SK-N-SH (cell line): ENCODE results near the gene ADAMTS17. TPM values are rescaled to one million over a fixed set of nuclear protein-coding genes. Genes with fewer than 3 reads are reported as not detected.
A peak's percentile ranks its signal among the peaks of the same experiment; 100 is the strongest.

Experiments used
- CTCF ChIA-PET: fragments of 300-600, 350-600 bp; formaldehyde crosslinking; extraction: SDS; loops from one replicate; lab custom pipeline; 2021; lab: Yijun Ruan, JAX
- POLR2A ChIA-PET: fragments of 350-600 bp; sonication (Branson Sonifier 250); formaldehyde crosslinking; extraction: SDS; loops from one replicate; lab custom pipeline; 2020; ENCODE audit warnings: antibody characterized with exemption, inconsistent platforms; lab: Yijun Ruan, JAX
- DNase-seq: peaks from one replicate; pipeline ENCODE4 v3.0.0; 2012
- H2AFZ ChIP-seq: fragments of 200-600 bp; sonication (generic); 2 replicates; pipeline ENCODE4 v1.8.1; 2016; ENCODE audit warnings: antibody characterized with exemption, mild to moderate bottlenecking, low read depth
- H3F3A ChIP-seq: fragments of 200-600 bp; sonication (generic); replicated peaks from 2 replicates; pipeline ENCODE3; 2016; ENCODE audit warnings: antibody characterized with exemption, mild to moderate bottlenecking; ENCODE audit not compliant: insufficient read depth
- H3K27ac ChIP-seq, 2 experiments: fragments of 200-500 bp in 1 of 2; fragments of 200-600 bp in 1 of 2; sonication (Bioruptor generic) in 1 of 2; sonication (generic), shearing (Covaris generic) in 1 of 2; 2 replicates each; pipeline versions ENCODE4 v1.5.1 to v1.6.1; 2014 to 2016; ENCODE audit warnings: low read depth in 2 of 2, inconsistent platforms in 1 of 2, low read length in 1 of 2, mild to moderate bottlenecking in 1 of 2, mixed read lengths in 1 of 2
- H3K27me3 ChIP-seq: fragments of 200-600 bp; sonication (generic), shearing (Covaris generic); 2 replicates; pipeline ENCODE4 v1.6.1; 2016; ENCODE audit warnings: mixed run types; ENCODE audit not compliant: insufficient read depth
- H3K36me3 ChIP-seq, 2 experiments: fragments of 200-500 bp in 1 of 2; fragments of 200-600 bp in 1 of 2; sonication (Bioruptor generic) in 1 of 2; sonication (generic) in 1 of 2; replicated peaks in 1 of 2; 2 replicates each; pipeline versions ENCODE3 to v1.5.1; 2014 to 2016; ENCODE audit warnings: low read length in 1 of 2, mild to moderate bottlenecking in 1 of 2; ENCODE audit not compliant: insufficient read depth in 2 of 2, control insufficient read depth in 1 of 2
- H3K4me1 ChIP-seq, 2 experiments: fragments of 200-500 bp in 1 of 2; fragments of 200-600 bp in 1 of 2; sonication (Bioruptor generic) in 1 of 2; sonication (generic), shearing (Covaris generic) in 1 of 2; 2 replicates each; pipeline versions ENCODE4 v1.5.1 to v1.6.1; 2014 to 2016; ENCODE audit warnings: low read depth in 1 of 2, low read length in 1 of 2, mixed run types in 1 of 2; ENCODE audit not compliant: insufficient read depth in 2 of 2, control insufficient read depth in 1 of 2
- H3K4me2 ChIP-seq: fragments of 200-600 bp; sonication (generic), shearing (Covaris generic); 2 replicates; pipeline ENCODE4 v1.6.1; 2017; ENCODE audit warnings: mixed run types
- H3K4me3 ChIP-seq, 2 experiments: fragments of 200-500 bp in 1 of 2; fragments of 200-600 bp in 1 of 2; sonication (Bioruptor generic) in 1 of 2; sonication (generic), shearing (Covaris generic) in 1 of 2; 2 replicates each; pipeline versions ENCODE4 v1.5.1 to v1.8.1; 2014 to 2016; ENCODE audit warnings: low read depth in 2 of 2, inconsistent platforms in 1 of 2, low read length in 1 of 2, mild to moderate bottlenecking in 1 of 2, mixed read lengths in 1 of 2, moderate library complexity in 1 of 2
- H3K79me2 ChIP-seq: fragments of 200-600 bp; sonication (generic); 2 replicates; pipeline ENCODE4 v1.8.1; 2017; ENCODE audit warnings: mild to moderate bottlenecking; ENCODE audit not compliant: insufficient read depth
- H3K9ac ChIP-seq: fragments of 200-600 bp; sonication (generic); 2 replicates; pipeline ENCODE4 v1.6.1; 2017; ENCODE audit warnings: mixed run types
- H3K9me2 ChIP-seq: fragments of 200-600 bp; sonication (generic); 2 replicates; pipeline ENCODE4 v1.6.1; 2017; ENCODE audit warnings: mixed run types
- H3K9me3 ChIP-seq: fragments of 200-600 bp; sonication (generic); 2 replicates; pipeline ENCODE4 v1.6.1; 2017; ENCODE audit warnings: mixed run types, mild to moderate bottlenecking, moderate library complexity
- H4K20me1 ChIP-seq: fragments of 200-600 bp; sonication (generic); 2 replicates; pipeline ENCODE4 v1.6.1; 2017; ENCODE audit warnings: mild to moderate bottlenecking, mixed run types; ENCODE audit not compliant: insufficient read depth
- CHD2 ChIP-seq: fragments of 150-350 bp; IDR thresholded peaks from 2 replicates; pipeline ENCODE4 v1.6.1; 2018; ENCODE audit warnings: low read length; ENCODE audit not compliant: partially characterized antibody
- CTCF ChIP-seq: fragments of 200-600 bp; sonication (generic); IDR thresholded peaks from 2 replicates; pipeline ENCODE4 v1.6.1; 2017; ENCODE audit warnings: antibody characterized with exemption, mild to moderate bottlenecking, moderate library complexity
- EP300 ChIP-seq, 2 experiments: IDR thresholded peaks; 2 replicates each; pipeline versions ENCODE4 v1.4.0 to v1.6.1; 2012; ENCODE audit warnings: borderline replicate concordance in 1 of 2, low read depth in 1 of 2, low read length in 1 of 2
- FOSL2 ChIP-seq: IDR thresholded peaks from 2 replicates; pipeline ENCODE4 v1.4.0; 2012; ENCODE audit warnings: low read depth, mild to moderate bottlenecking, moderate library complexity, borderline replicate concordance
- FOXJ3 ChIP-seq: sonication (generic); formaldehyde crosslinking; IDR thresholded peaks from 2 replicates; pipeline ENCODE4 v1.5.1; 2020; ENCODE audit warnings: mild to moderate bottlenecking, missing genetic modification reagents
- GATA2 ChIP-seq: sonication (generic); formaldehyde crosslinking; IDR thresholded peaks from 2 replicates; pipeline ENCODE4 v1.5.0; 2020; ENCODE audit warnings: mild to moderate bottlenecking, missing genetic modification reagents
- IRF3 ChIP-seq: fragments of 150-350 bp; IDR thresholded peaks from 2 replicates; pipeline ENCODE4 v1.6.1; 2016; ENCODE audit warnings: mild to moderate bottlenecking, low read depth, low read length
- JUND ChIP-seq: IDR thresholded peaks from 2 replicates; pipeline ENCODE4 v1.4.0; 2012
- MAX ChIP-seq: IDR thresholded peaks from 2 replicates; pipeline ENCODE4 v1.4.0; 2012; ENCODE audit warnings: low read depth
- MEF2A ChIP-seq: IDR thresholded peaks from 2 replicates; pipeline ENCODE4 v1.4.0; 2012; ENCODE audit warnings: low read depth, borderline replicate concordance
- MXI1 ChIP-seq: IDR thresholded peaks from 2 replicates; pipeline ENCODE4 v1.6.1; 2012; ENCODE audit warnings: mild to moderate bottlenecking, low read depth, low read length, improper control_type of control experiment
- NFIC ChIP-seq: IDR thresholded peaks from 2 replicates; pipeline ENCODE4 v1.4.0; 2012; ENCODE audit warnings: borderline replicate concordance
- NRF1 ChIP-seq: IDR thresholded peaks from 2 replicates; pipeline ENCODE4 v1.6.1; 2012; ENCODE audit warnings: low read depth, mild to moderate bottlenecking, low read length
- POLR2AphosphoS5 ChIP-seq: IDR thresholded peaks from 2 replicates; pipeline ENCODE4 v1.6.1; 2012; ENCODE audit warnings: low read depth, low read length
- RCOR1 ChIP-seq: fragments of 150-350 bp; IDR thresholded peaks from 2 replicates; pipeline ENCODE4 v1.6.1; 2017; ENCODE audit warnings: antibody characterized with exemption, low read length
- RXRA ChIP-seq: IDR thresholded peaks from 2 replicates; pipeline ENCODE4 v1.4.0; 2012; ENCODE audit warnings: low read depth, mild to moderate bottlenecking, borderline replicate concordance
- SIN3A ChIP-seq: IDR thresholded peaks from 2 replicates; pipeline ENCODE4 v1.6.1; 2012; ENCODE audit warnings: low read depth, mild to moderate bottlenecking, low read length, moderate library complexity, borderline replicate concordance
- TAF1 ChIP-seq: IDR thresholded peaks from 2 replicates; pipeline ENCODE4 v1.6.1; 2012; ENCODE audit warnings: low read depth, mild to moderate bottlenecking, low read length, moderate library complexity, borderline replicate concordance
- TEAD4 ChIP-seq: IDR thresholded peaks from 2 replicates; pipeline ENCODE4 v1.4.0; 2012; ENCODE audit warnings: mild to moderate bottlenecking, borderline replicate concordance; ENCODE audit not compliant: insufficient read depth
- USF1 ChIP-seq: IDR thresholded peaks from 2 replicates; pipeline ENCODE4 v1.4.0; 2012; ENCODE audit warnings: low read depth, borderline replicate concordance
- USF2 ChIP-seq: fragments of 150-350 bp; IDR thresholded peaks from 2 replicates; pipeline ENCODE4 v1.6.1; 2017; ENCODE audit warnings: antibody characterized with exemption, low read length, low read depth, borderline replicate concordance
- YY1 ChIP-seq: IDR thresholded peaks from 2 replicates; pipeline ENCODE4 v1.4.0; 2012; ENCODE audit warnings: low read depth, mild to moderate bottlenecking
- WGBS: methylation state at CpG from one replicate; pipeline ENCODE4 v1.1.6; 2017; ENCODE audit warnings: low lambda C conversion rate; 5-methylcytosine and 5-hydroxymethylcytosine counted together
- polyA plus RNA-seq, 3 experiments: library from polyadenylated mRNA; depleted of rRNA; stranded (reverse); fragments of >200 nt; gene quantifications; 2 replicates each; pipeline ENCODE4 v1.2.3, GENCODE V29; 2012

ADAMTS17 gene
- polyA plus RNA-seq, 1 of the 3 experiments (the other 2 are of a cell fraction): not detected

GRCh38 chr15:99997112-99997651 lies 344.6 kb downstream of the ADAMTS17 start:
- Histone ChIP-seq H3K27ac (peak overlapping the region in 1 of 2 experiments; percentile 67; a peak in 2 of 4 replicates), H3K36me3 (no peaks in the 10 kb centered on the region), H3K9me2 (no peaks in the 10 kb centered on the region), H3F3A (no peaks in the 10 kb centered on the region), H3K9ac (no peak overlapping the region), H3K4me3 (no peak overlapping the region), H3K79me2 (no peaks in the 10 kb centered on the region), H3K27me3 (no peaks in the 10 kb centered on the region), H3K4me1 (peaks cover 0 to 24% of the 10 kb centered on the region in 2 experiments; a peak in 2 of 4 replicates), H3K9me3 (no peaks in the 10 kb centered on the region), H3K4me2 (no peak overlapping the region), H2AFZ (no peak overlapping the region), H4K20me1 (no peaks in the 10 kb centered on the region)
- WGBS: 18% methylated on average over 16 of the region's 22 CpGs
- ChIA-PET POLR2A (interaction anchor here (1.1 kb wide), 1 partner anchor 338 kb away, joined by 3 read pairs; no protein-coding TSS in a partner anchor), CTCF (interaction anchor here (1.0 to 2.4 kb wide), 5 partner anchors 9 to 342 kb away, joined by 3 to 10 read pairs (median 6); no protein-coding TSS in a partner anchor)
- no peak for TF ChIP-seq USF2
- TF ChIP-seq MXI1: peak; percentile 35; the same call in 1 of the 2 replicates
- TF ChIP-seq GATA2 (CRISPR knock-in tag): peak; percentile 97
- TF ChIP-seq RCOR1: peak; percentile 94
- no peak for TF ChIP-seq MEF2A
- TF ChIP-seq NFIC: no peak
- no peak for TF ChIP-seq NRF1
- TF ChIP-seq POLR2AphosphoS5: no peak
- peak; percentile 78 for TF ChIP-seq FOXJ3 (CRISPR knock-in tag)
- no peak for TF ChIP-seq MAX
- TF ChIP-seq EP300 (IDR thresholded peaks at IDR 0.05; ENCODE audit: borderline replicate concordance in 1 of 2, low read depth in 1 of 2, low read length in 1 of 2): peak in 1 of 2 experiments; percentile 81; a peak in 1 of 4 replicates
- TF ChIP-seq CHD2: peak; percentile 37
- TF ChIP-seq SIN3A: no peak
- no peak for TF ChIP-seq FOSL2
- no peak for TF ChIP-seq JUND
- DNase-seq: peak; percentile 83

- no peaks in the 10 kb centered on the region for H4K20me1 ChIP-seq
- peak overlapping the region in 1 of 2 experiments; percentile 28; a peak in 1 of 4 replicates for H3K27ac ChIP-seq
- 22% methylated on average over 3 of the region's 3 CpGs for WGBS
- CTCF ChIA-PET: interaction anchor here (1.4 to 2.4 kb wide), 4 partner anchors 8 to 341 kb away, joined by 4 to 10 read pairs (median 6); no protein-coding TSS in a partner anchor
- H3K36me3 ChIP-seq: no peaks in the 10 kb centered on the region
- H3K9me2 ChIP-seq: no peaks in the 10 kb centered on the region
- POLR2A ChIA-PET: interaction anchor here (1.1 kb wide), 1 partner anchor 339 kb away, joined by 3 read pairs; no protein-coding TSS in a partner anchor
- no peaks in the 10 kb centered on the region for H3K9me3 ChIP-seq
- H3K27me3 ChIP-seq: no peaks in the 10 kb centered on the region
- H3K4me3 ChIP-seq: no peak overlapping the region
- H3F3A ChIP-seq: no peaks in the 10 kb centered on the region
- H3K4me2 ChIP-seq: no peak overlapping the region
- TF ChIP-seq USF1 (no peak), IRF3 (no peak), TAF1 (no peak), TEAD4 (no peak), FOXJ3 (CRISPR knock-in tag) (no peak), CTCF (no peak), SIN3A (no peak), RXRA (no peak), YY1 (no peak), GATA2 (CRISPR knock-in tag) (no peak)
- H3K4me1 ChIP-seq: peaks cover 0 to 24% of the 10 kb centered on the region in 2 experiments; a peak in 2 of 4 replicates
- no peak for DNase-seq
- H2AFZ ChIP-seq: no peak overlapping the region
- no peaks in the 10 kb centered on the region for H3K79me2 ChIP-seq
- no peak overlapping the region for H3K9ac ChIP-seq
These were observed 345.1 kb downstream of the ADAMTS17 start for GRCh38 chr15:99996660-99997059.
